Activated CD4-positive, alpha-beta memory T cell treated with anti-CD3 and anti-CD28 coated beads for 36 hours (primary cell): ENCODE results near the gene HSPA2. TPM values are rescaled to one million over a fixed set of nuclear protein-coding genes. Genes with fewer than 3 reads are reported as not detected.
A peak's percentile ranks its signal among the peaks of the same experiment; 100 is the strongest.
"Not testable (repeated sequence)": the region's sequence is repeated elsewhere in the genome, so short reads cannot be mapped to it uniquely, and the experiment has no call there.

Source experiments
- CTCF ChIA-PET: fragments of 350-600 bp; sonication (Branson Sonifier 250); formaldehyde crosslinking; loops from one replicate; lab custom pipeline; 2021; ENCODE audit warnings: antibody characterized with exemption, inconsistent platforms; lab: Charles Lee
- POLR2A ChIA-PET: fragments of 350-600 bp; sonication (Branson Sonifier 250); formaldehyde crosslinking; loops from one replicate; lab custom pipeline; 2021; ENCODE audit warnings: antibody characterized with exemption; lab: Charles Lee
- DNase-seq: peaks from one replicate; pipeline ENCODE4 v3.0.0-alpha.2; 2020
- H3K27ac Mint-ChIP-seq: one replicate; pipeline ENCODE4 v1.8.0; 2021; ENCODE audit warnings: mixed read lengths
- H3K27me3 Mint-ChIP-seq: one replicate; pipeline ENCODE4 v1.8.0; 2021; ENCODE audit warnings: mixed read lengths
- H3K36me3 Mint-ChIP-seq: one replicate; pipeline ENCODE4 v1.8.0; 2021; ENCODE audit warnings: mixed read lengths
- H3K4me1 Mint-ChIP-seq: one replicate; pipeline ENCODE4 v1.8.0; 2021; ENCODE audit warnings: low read depth, mixed read lengths
- H3K4me3 Mint-ChIP-seq: one replicate; pipeline ENCODE4 v1.8.0; 2021; ENCODE audit warnings: mild to moderate bottlenecking, mixed read lengths
- H3K9me3 Mint-ChIP-seq: one replicate; pipeline ENCODE4 v1.8.0; 2021; ENCODE audit warnings: mixed read lengths
- intact Hi-C: fragments of 100-400 bp; cut with micrococcal nuclease; formaldehyde crosslinking; loops from one replicate; pipeline ENCODE4 v1.15.1; 2023
- total RNA-seq, 2 experiments: library from RNA; stranded (reverse); gene quantifications; one replicate each; pipeline ENCODE4 v1.2.3, GENCODE V29; 2021

HSPA2 gene
- total RNA-seq, 2 experiments from 2014 or later = 6.6 to 6.7 TPM

- DNase-seq = peak; percentile 25
- H3K9me3 Mint-ChIP-seq = peaks cover 9% of the 10 kb centered on the region
- peaks cover 10% of the 10 kb centered on the region for H3K36me3 Mint-ChIP-seq
- peaks cover 24% of the 10 kb centered on the region for H3K27me3 Mint-ChIP-seq
- intact Hi-C loops = loop anchor here (2.0 to 5.0 kb wide), 5 partner anchors 95 to 900 kb away; partner anchors contain the start of genes PLEKHG3 and WDR89
- H3K27ac Mint-ChIP-seq = no peak overlapping the region
- ChIA-PET CTCF (interaction anchor here (1.2 to 3.0 kb wide), 4 partner anchors 31 to 95 kb away, joined by 3 to 20 read pairs (median 10); no protein-coding TSS in a partner anchor), POLR2A (no interaction called here)
- H3K4me1 Mint-ChIP-seq = peaks cover 35% of the 10 kb centered on the region
- peak overlapping the region; percentile 89 for H3K4me3 Mint-ChIP-seq
Observed at GRCh38 chr14:64541972-64542835, 1.7 kb downstream of the HSPA2 start.

GRCh38 chr14:64542836-64543201 is 2.3 kb downstream of the HSPA2 start:
- Mint-ChIP-seq H3K27me3 (peaks cover 24% of the 10 kb centered on the region), H3K4me3 (peak overlapping the region; percentile 89), H3K9me3 (peaks cover 9% of the 10 kb centered on the region), H3K36me3 (peaks cover 10% of the 10 kb centered on the region), H3K27ac (no peak overlapping the region), H3K4me1 (peaks cover 35% of the 10 kb centered on the region)
- no peak for DNase-seq
- ChIA-PET CTCF (interaction anchor here (1.2 to 1.5 kb wide), 2 partner anchors 32 to 93 kb away, joined by 3 to 5 read pairs; no protein-coding TSS in a partner anchor), POLR2A (no interaction called here)
- intact Hi-C loops = loop anchor here (5.0 kb wide), 3 partner anchors 159 to 901 kb away; partner anchors contain the start of genes PLEKHG3 and WDR89

GRCh38 chr14:64544607-64545312 is 4.2 kb downstream of the HSPA2 start:
- Mint-ChIP-seq H3K4me1 (peaks cover 36% of the 10 kb centered on the region), H3K36me3 (peaks cover 10% of the 10 kb centered on the region), H3K27me3 (peaks cover 21% of the 10 kb centered on the region), H3K9me3 (peaks cover 9% of the 10 kb centered on the region), H3K27ac (no peak overlapping the region), H3K4me3 (no peak overlapping the region)
- intact Hi-C loops = loop anchor here (5.0 kb wide), 3 partner anchors 158 to 902 kb away; partner anchors contain the start of genes PLEKHG3 and WDR89
- ChIA-PET POLR2A (no interaction called here), CTCF (interaction anchor here (0.7 kb wide), 1 partner anchor 589 kb away, joined by 3 read pairs; no protein-coding TSS in a partner anchor)
- DNase-seq = no peak

GRCh38 chr14:64549016-64549415 is 8.5 kb downstream of the HSPA2 start:
- ChIA-PET CTCF (interaction anchor here (0.8 to 1.2 kb wide), 2 partner anchors 8 to 88 kb away, joined by 3 to 4 read pairs; partner anchors contain the start of gene HSPA2), POLR2A (interaction anchor here (0.7 kb wide), 1 partner anchor 9 kb away, joined by 4 read pairs; the partner anchor contains the start of gene HSPA2)
- H3K4me3 Mint-ChIP-seq = no peak overlapping the region
- peaks cover 9% of the 10 kb centered on the region for H3K27me3 Mint-ChIP-seq
- no peak overlapping the region for H3K27ac Mint-ChIP-seq
- DNase-seq = no peak
- peaks cover 11% of the 10 kb centered on the region for H3K4me1 Mint-ChIP-seq
- intact Hi-C loops = loop anchor here (1.0 kb wide), 1 partner anchor 9 kb away; the partner anchor contains the start of gene HSPA2
- no peaks in the 10 kb centered on the region for H3K36me3 Mint-ChIP-seq
- no peaks in the 10 kb centered on the region for H3K9me3 Mint-ChIP-seq

- CTCF ChIA-PET = interaction anchor here (0.9 to 1.9 kb wide), 2 partner anchors 10 to 86 kb away, joined by 4 to 6 read pairs; partner anchors contain the start of gene HSPA2
- intact Hi-C loops = loop anchor here (1.0 kb wide), 1 partner anchor 10 kb away; the partner anchor contains the start of gene HSPA2
- peaks cover 11% of the 10 kb centered on the region for H3K4me1 Mint-ChIP-seq
Observed at GRCh38 chr14:64549791-64550620, 9.5 kb downstream of the HSPA2 start, which contains the start of gene PPP1R36. Gene PPP1R36 (plus strand): TSS chr14:64549961. CDS start chr14:64549998, 37 bp downstream.

GRCh38 chr14:64550621-64551333 is 10.2 kb downstream of the HSPA2 start:
- Mint-ChIP-seq H3K4me1 (peaks cover 11% of the 10 kb centered on the region), H3K27ac (no peak overlapping the region), H3K4me3 (no peak overlapping the region), H3K27me3 (peaks cover 9% of the 10 kb centered on the region), H3K9me3 (no peaks in the 10 kb centered on the region), H3K36me3 (no peaks in the 10 kb centered on the region)
- CTCF ChIA-PET = interaction anchor here (0.7 to 1.9 kb wide), 3 partner anchors 10 to 85 kb away, joined by 3 to 6 read pairs (median 4); partner anchors contain the start of gene HSPA2
- POLR2A ChIA-PET = interaction anchor here (0.6 kb wide), 1 partner anchor 120 kb away, joined by 3 read pairs; no protein-coding TSS in a partner anchor
- no peak for DNase-seq
- intact Hi-C loops = no loop called here

More at GRCh38 chr14:64549791-64550620, 9.5 kb downstream of the HSPA2 start, which contains the start of gene PPP1R36:
- H3K36me3 Mint-ChIP-seq = no peaks in the 10 kb centered on the region
- no peaks in the 10 kb centered on the region for H3K9me3 Mint-ChIP-seq
- peak; percentile 58 for DNase-seq
- peaks cover 9% of the 10 kb centered on the region for H3K27me3 Mint-ChIP-seq
- POLR2A ChIA-PET = interaction anchor here (0.6 kb wide), 1 partner anchor 121 kb away, joined by 3 read pairs; no protein-coding TSS in a partner anchor
- peak within 1 kb of the TSS; percentile 46 for H3K4me3 Mint-ChIP-seq
- H3K27ac Mint-ChIP-seq = no peak within 1 kb of the TSS

- Mint-ChIP-seq H3K27ac (no peak overlapping the region), H3K9me3 (no peaks in the 10 kb centered on the region), H3K4me3 (no peak overlapping the region), H3K27me3 (peaks cover 9% of the 10 kb centered on the region), H3K4me1 (peaks cover 6% of the 10 kb centered on the region), H3K36me3 (no peaks in the 10 kb centered on the region)
- DNase-seq = no peak
- CTCF ChIA-PET = interaction anchor here (0.9 kb wide), 1 partner anchor 57 kb away, joined by 3 read pairs; no protein-coding TSS in a partner anchor
- intact Hi-C loops = no loop called here
- POLR2A ChIA-PET = no interaction called here
Observed at GRCh38 chr14:64554556-64554955, 14.0 kb downstream of the HSPA2 start.

- no peak for DNase-seq
- ChIA-PET POLR2A (interaction anchor here (0.6 kb wide), 1 partner anchor 27 kb away, joined by 3 read pairs; no protein-coding TSS in a partner anchor), CTCF (no interaction called here)
- H3K4me1 Mint-ChIP-seq = peaks cover 3% of the 10 kb centered on the region
- H3K4me3 Mint-ChIP-seq = no peak overlapping the region
- H3K36me3 Mint-ChIP-seq = no peaks in the 10 kb centered on the region
- no peaks in the 10 kb centered on the region for H3K27me3 Mint-ChIP-seq
- H3K27ac Mint-ChIP-seq = no peak overlapping the region
- H3K9me3 Mint-ChIP-seq = no peaks in the 10 kb centered on the region
- intact Hi-C loops = no loop called here
Observed at GRCh38 chr14:64556526-64556925, 16.0 kb downstream of the HSPA2 start.

GRCh38 chr14:64558216-64558615 is 17.7 kb downstream of the HSPA2 start:
- H3K4me3 Mint-ChIP-seq, POLR2A ChIA-PET, CTCF ChIA-PET, H3K27me3 Mint-ChIP-seq, H3K36me3 Mint-ChIP-seq, H3K9me3 Mint-ChIP-seq, intact Hi-C loops, H3K27ac Mint-ChIP-seq, H3K4me1 Mint-ChIP-seq, DNase-seq: not testable (repeated sequence)

GRCh38 chr14:64561631-64562030 is 21.1 kb downstream of the HSPA2 start:
- Mint-ChIP-seq H3K36me3 (no peaks in the 10 kb centered on the region), H3K9me3 (no peaks in the 10 kb centered on the region), H3K27ac (no peak overlapping the region), H3K4me3 (no peak overlapping the region), H3K4me1 (peaks cover 3% of the 10 kb centered on the region), H3K27me3 (peaks cover 2% of the 10 kb centered on the region)
- intact Hi-C loops = no loop called here
- DNase-seq = no peak
- ChIA-PET CTCF (no interaction called here), POLR2A (no interaction called here)
